Thyroid gland (tissue), 4 donors: ENCODE measurements around the gene APBA3.

Source experiments
- POLR2A ChIP-seq, 2 donors: fragments of 450-650 bp; IDR thresholded peaks; one replicate each; pipeline ENCODE4 v1.6.1; 2017; ENCODE audit warnings: antibody characterized with exemption in 2 of 2, mild to moderate bottlenecking in 2 of 2, moderate library complexity in 1 of 2
- TF ChIP-seq, protein P1 (sequence below), 6 experiments: fragments of 200-600 bp in 3 of 6; fragments of 450-650 bp in 3 of 6; sonication (generic) in 3 of 6; IDR thresholded peaks; one replicate each; pipeline ENCODE4 v1.5.1; 2016 to 2019; ENCODE audit warnings: antibody characterized with exemption in 6 of 6, mild to moderate bottlenecking in 2 of 6, inconsistent platforms in 1 of 6, moderate library complexity in 1 of 6

DNA sequence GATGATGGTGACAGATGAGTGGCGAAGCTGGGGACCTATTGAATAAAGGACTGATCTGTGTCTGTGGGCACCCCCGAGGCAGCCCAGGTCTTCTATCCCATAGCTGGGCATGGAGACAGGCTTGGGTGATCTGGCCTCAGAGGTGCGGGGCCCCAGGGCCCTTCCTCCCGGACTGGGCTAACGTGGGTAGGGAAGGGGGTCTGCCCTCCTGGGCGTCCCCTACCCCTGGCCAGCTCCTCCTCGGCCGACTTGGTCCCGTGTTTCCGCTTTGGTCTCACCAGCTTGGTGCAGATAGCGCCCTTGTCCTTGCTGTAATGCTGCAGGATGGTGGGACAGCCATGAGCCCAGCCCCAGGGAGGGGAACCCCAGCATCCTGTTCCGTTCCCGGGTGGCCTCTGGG lies 21.4 kb upstream of the APBA3 start:
- TF ChIP-seq POLR2A (IDR thresholded peaks at IDR 0.05) = no peak
- TF ChIP-seq, protein P1, sequence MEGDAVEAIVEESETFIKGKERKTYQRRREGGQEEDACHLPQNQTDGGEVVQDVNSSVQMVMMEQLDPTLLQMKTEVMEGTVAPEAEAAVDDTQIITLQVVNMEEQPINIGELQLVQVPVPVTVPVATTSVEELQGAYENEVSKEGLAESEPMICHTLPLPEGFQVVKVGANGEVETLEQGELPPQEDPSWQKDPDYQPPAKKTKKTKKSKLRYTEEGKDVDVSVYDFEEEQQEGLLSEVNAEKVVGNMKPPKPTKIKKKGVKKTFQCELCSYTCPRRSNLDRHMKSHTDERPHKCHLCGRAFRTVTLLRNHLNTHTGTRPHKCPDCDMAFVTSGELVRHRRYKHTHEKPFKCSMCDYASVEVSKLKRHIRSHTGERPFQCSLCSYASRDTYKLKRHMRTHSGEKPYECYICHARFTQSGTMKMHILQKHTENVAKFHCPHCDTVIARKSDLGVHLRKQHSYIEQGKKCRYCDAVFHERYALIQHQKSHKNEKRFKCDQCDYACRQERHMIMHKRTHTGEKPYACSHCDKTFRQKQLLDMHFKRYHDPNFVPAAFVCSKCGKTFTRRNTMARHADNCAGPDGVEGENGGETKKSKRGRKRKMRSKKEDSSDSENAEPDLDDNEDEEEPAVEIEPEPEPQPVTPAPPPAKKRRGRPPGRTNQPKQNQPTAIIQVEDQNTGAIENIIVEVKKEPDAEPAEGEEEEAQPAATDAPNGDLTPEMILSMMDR (IDR thresholded peaks at IDR 0.05) = no peak
